Osteoblast (primary cell): ENCODE measurements around the gene TXLNB. TPM values are rescaled to one million over a fixed set of nuclear protein-coding genes. Genes with fewer than 3 reads are reported as not detected.

Experiments used
- DNase-seq: peaks from one replicate; pipeline ENCODE4 v3.0.0; 2011; ENCODE audit warnings: low spot score, mixed read lengths; ENCODE audit not compliant: insufficient read length; ENCODE audit errors: missing footprints
- H2AFZ ChIP-seq: 2 replicates; pipeline ENCODE4 v1.6.0; 2011; ENCODE audit warnings: mild to moderate bottlenecking, low read length
- H3K27ac ChIP-seq: 2 replicates; pipeline ENCODE4 v1.5.1; 2011; ENCODE audit warnings: mild to moderate bottlenecking, low read depth, low read length, moderate library complexity
- H3K27me3 ChIP-seq: 2 replicates; pipeline ENCODE4 v1.6.0; 2012; ENCODE audit warnings: mild to moderate bottlenecking, control low read depth, inconsistent platforms, low read length, moderate library complexity; ENCODE audit not compliant: insufficient read depth
- H3K36me3 ChIP-seq: 2 replicates; pipeline ENCODE4 v1.5.1; 2011; ENCODE audit warnings: mild to moderate bottlenecking, low read length, control low read depth, moderate library complexity; ENCODE audit not compliant: insufficient read depth
- H3K4me1 ChIP-seq: 2 replicates; pipeline ENCODE4 v1.5.1; 2011; ENCODE audit warnings: mild to moderate bottlenecking, low read length, control low read depth, moderate library complexity; ENCODE audit not compliant: insufficient read depth
- H3K4me2 ChIP-seq: 2 replicates; pipeline ENCODE4 v1.6.0; 2011; ENCODE audit warnings: mild to moderate bottlenecking, low read length; ENCODE audit not compliant: insufficient read depth
- H3K4me3 ChIP-seq: fragments of 200-600 bp; sonication (generic); 3 replicates; pipeline ENCODE4 v1.5.1; 2012; ENCODE audit warnings: mild to moderate bottlenecking, low read length, inconsistent platforms; ENCODE audit not compliant: insufficient read depth
- H3K79me2 ChIP-seq: 2 replicates; pipeline ENCODE4 v1.6.0; 2012; ENCODE audit warnings: mild to moderate bottlenecking, low read length, control low read depth, inconsistent platforms; ENCODE audit not compliant: insufficient read depth
- H3K9me3 ChIP-seq: 2 replicates; pipeline ENCODE4 v1.5.1; 2011; ENCODE audit warnings: low read depth, low read length, control low read depth
- H4K20me1 ChIP-seq: 2 replicates; pipeline ENCODE4 v1.6.0; 2012; ENCODE audit warnings: mild to moderate bottlenecking, low read length, control low read depth; ENCODE audit not compliant: insufficient read depth
- total RNA-seq: library from RNA; depleted of rRNA; stranded (reverse); fragments of >200 nt; gene quantifications from 2 replicates; pipeline ENCODE4 v1.2.3, GENCODE V29; 2012
- TF ChIP-seq, protein P1 (sequence below): IDR thresholded peaks from 2 replicates; pipeline ENCODE4 v1.5.1; 2011; ENCODE audit warnings: mild to moderate bottlenecking, low read depth, low read length, moderate library complexity; ENCODE audit errors: extremely low read depth

The TXLNB gene
- total RNA-seq, 1 donor: 1.8 TPM

DNA sequence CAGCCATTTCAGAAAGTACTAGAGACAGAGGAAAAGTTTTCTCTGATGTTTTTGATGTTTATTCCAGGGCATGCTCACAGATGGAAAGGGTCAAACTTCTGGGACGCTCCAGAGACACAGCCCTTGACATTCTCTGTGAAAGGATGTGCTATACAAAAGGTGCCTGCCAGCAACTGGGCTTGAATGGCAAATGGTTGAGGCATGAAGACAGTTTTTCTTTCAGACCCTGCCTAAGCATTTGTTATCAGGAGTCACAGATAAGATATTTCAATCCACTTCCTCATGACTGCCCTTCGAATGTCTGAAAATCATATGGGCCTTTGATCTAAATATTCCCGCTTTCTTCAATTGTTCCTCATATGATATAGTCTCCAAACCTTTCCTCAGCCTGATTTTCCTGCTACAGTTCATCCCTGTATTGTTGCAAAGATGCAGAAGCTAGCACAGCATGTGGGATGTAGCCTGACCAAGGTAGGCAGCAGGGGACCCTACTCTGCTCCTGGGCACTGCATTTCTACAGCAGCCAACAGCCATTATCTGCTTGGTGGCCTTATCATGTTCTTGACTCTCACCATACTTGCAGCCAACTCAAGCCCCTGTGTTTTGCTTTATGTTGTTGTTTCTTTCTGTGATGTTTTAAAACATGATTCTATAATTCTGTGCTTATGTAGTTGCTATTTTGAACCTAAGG lies 14.6 kb upstream of the TXLNB start:
- no peak overlapping the region for H3K4me2 ChIP-seq
- no peak overlapping the region for H3K4me3 ChIP-seq
- no peak overlapping the region for H3K27ac ChIP-seq
- H3K4me1 ChIP-seq: peaks cover 14% of the 10 kb centered on the region
- no peaks in the 10 kb centered on the region for H4K20me1 ChIP-seq
- H3K27me3 ChIP-seq: no peaks in the 10 kb centered on the region
- TF ChIP-seq, protein P1, sequence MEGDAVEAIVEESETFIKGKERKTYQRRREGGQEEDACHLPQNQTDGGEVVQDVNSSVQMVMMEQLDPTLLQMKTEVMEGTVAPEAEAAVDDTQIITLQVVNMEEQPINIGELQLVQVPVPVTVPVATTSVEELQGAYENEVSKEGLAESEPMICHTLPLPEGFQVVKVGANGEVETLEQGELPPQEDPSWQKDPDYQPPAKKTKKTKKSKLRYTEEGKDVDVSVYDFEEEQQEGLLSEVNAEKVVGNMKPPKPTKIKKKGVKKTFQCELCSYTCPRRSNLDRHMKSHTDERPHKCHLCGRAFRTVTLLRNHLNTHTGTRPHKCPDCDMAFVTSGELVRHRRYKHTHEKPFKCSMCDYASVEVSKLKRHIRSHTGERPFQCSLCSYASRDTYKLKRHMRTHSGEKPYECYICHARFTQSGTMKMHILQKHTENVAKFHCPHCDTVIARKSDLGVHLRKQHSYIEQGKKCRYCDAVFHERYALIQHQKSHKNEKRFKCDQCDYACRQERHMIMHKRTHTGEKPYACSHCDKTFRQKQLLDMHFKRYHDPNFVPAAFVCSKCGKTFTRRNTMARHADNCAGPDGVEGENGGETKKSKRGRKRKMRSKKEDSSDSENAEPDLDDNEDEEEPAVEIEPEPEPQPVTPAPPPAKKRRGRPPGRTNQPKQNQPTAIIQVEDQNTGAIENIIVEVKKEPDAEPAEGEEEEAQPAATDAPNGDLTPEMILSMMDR: no peak
- H2AFZ ChIP-seq: no peak overlapping the region
- no peaks in the 10 kb centered on the region for H3K79me2 ChIP-seq
- no peak for DNase-seq
- H3K9me3 ChIP-seq: no peaks in the 10 kb centered on the region
- no peaks in the 10 kb centered on the region for H3K36me3 ChIP-seq

DNA sequence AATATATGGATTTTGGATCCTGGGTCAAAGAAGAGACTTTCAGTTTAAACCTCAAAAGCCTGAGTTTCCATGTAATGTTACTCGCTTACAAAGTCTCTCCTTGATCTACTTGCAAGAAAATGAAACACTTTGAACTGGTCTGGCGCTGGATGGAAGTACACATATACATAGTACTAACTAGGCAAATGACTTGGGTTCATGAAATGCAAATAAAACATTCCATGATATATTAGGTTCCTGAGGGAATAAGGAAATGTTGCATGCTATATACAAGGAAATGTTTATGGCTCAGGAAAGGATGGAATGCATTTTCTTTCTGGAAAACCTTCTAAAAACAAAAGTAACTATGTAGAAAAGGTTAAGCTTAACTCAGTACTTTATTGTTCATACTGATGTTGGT lies 11.4 kb upstream of the TXLNB start:
- Histone ChIP-seq H4K20me1 (no peaks in the 10 kb centered on the region), H3K9me3 (no peaks in the 10 kb centered on the region), H3K4me2 (no peak overlapping the region), H3K4me1 (peaks cover under 1% of the 10 kb centered on the region), H3K79me2 (no peaks in the 10 kb centered on the region), H3K27ac (no peak overlapping the region), H3K36me3 (no peaks in the 10 kb centered on the region), H2AFZ (no peak overlapping the region), H3K4me3 (no peak overlapping the region), H3K27me3 (no peaks in the 10 kb centered on the region)
- DNase-seq: no peak
- TF ChIP-seq, protein P1: no peak

DNA sequence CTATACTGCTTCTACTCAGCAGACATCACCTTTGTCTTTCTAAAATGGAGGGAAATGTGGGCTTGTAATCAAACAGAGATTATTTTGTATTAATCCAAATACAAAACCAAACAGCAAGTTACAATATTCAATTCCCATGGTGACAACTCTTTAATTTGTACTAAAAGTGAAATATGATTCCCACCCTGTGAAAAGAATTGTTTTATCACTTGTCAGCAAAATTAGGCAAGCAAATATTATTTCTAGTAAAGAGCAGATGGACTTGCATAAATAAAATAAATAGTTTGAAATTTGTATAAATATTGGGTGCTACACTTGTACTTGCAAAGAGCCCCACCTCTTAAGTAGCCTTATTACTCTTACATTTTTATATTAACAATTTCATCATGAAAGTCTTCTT lies 6.1 kb upstream of the TXLNB start:
- TF ChIP-seq, protein P1: no peak
- H3K27ac ChIP-seq: no peak overlapping the region
- H2AFZ ChIP-seq: no peak overlapping the region
- H3K36me3 ChIP-seq: no peaks in the 10 kb centered on the region
- no peaks in the 10 kb centered on the region for H3K27me3 ChIP-seq
- no peaks in the 10 kb centered on the region for H4K20me1 ChIP-seq
- no peak for DNase-seq
- no peaks in the 10 kb centered on the region for H3K4me1 ChIP-seq
- no peaks in the 10 kb centered on the region for H3K79me2 ChIP-seq
- no peak overlapping the region for H3K4me3 ChIP-seq
- H3K4me2 ChIP-seq: no peak overlapping the region
- no peaks in the 10 kb centered on the region for H3K9me3 ChIP-seq

DNA sequence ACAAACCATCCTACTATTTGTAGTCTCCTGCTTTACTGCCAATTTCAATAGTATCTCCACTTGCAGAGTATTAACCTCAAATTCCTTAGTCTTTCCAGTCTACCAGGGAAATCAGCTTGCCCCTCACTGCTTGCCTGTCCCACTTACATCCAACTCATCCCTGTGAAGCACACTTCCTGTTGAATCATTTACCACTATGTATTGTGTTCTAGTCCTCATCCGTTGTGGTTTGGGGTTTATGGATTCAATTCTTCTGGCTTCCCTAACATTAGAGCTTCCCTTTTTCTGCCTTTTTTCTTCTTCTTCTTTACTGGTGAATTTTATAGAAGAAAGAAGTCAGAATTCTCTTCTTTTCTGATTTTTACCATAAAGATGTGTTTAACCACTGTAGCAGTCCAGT lies 5.1 kb upstream of the TXLNB start:
- peak; percentile 72 for DNase-seq
- Histone ChIP-seq H3K4me3 (no peak overlapping the region), H3K79me2 (no peaks in the 10 kb centered on the region), H2AFZ (peak overlapping the region; percentile 4), H4K20me1 (no peaks in the 10 kb centered on the region), H3K4me1 (no peaks in the 10 kb centered on the region), H3K27ac (no peak overlapping the region), H3K36me3 (no peaks in the 10 kb centered on the region), H3K27me3 (no peaks in the 10 kb centered on the region), H3K9me3 (no peaks in the 10 kb centered on the region), H3K4me2 (peak overlapping the region; percentile 14)
- TF ChIP-seq, protein P1: no peak
